HepG2 (cell line): ENCODE measurements around the gene EPN2. TPM values are rescaled to one million over a fixed set of nuclear protein-coding genes. Genes with fewer than 3 reads are reported as not detected.

Experiments
- GMEB1 ChIP-seq: sonication (generic); formaldehyde crosslinking; IDR thresholded peaks from 2 replicates; pipeline ENCODE4 v1.5.1; 2020; ENCODE audit warnings: missing genetic modification reagents, mild to moderate bottlenecking, borderline replicate concordance
- NR2F2 ChIP-seq: IDR thresholded peaks from 2 replicates; pipeline ENCODE4 v1.6.1; 2012; ENCODE audit warnings: low read depth, inconsistent platforms, borderline replicate concordance
- NRL ChIP-seq: sonication (generic); formaldehyde crosslinking; IDR thresholded peaks from 2 replicates; pipeline ENCODE4 v1.5.0; 2020; ENCODE audit warnings: missing genetic modification reagents, mild to moderate bottlenecking, moderate library complexity, borderline replicate concordance
- PRDM15 ChIP-seq: sonication (generic); formaldehyde crosslinking; IDR thresholded peaks from 2 replicates; pipeline ENCODE4 v1.4.0; 2020; ENCODE audit warnings: missing genetic modification reagents
- PTBP1 ChIP-seq: fragments of 200-400 bp; formaldehyde crosslinking; IDR thresholded peaks from 2 replicates; pipeline ENCODE4 v1.6.1; 2018; ENCODE audit warnings: low read length, low read depth; ENCODE audit not compliant: poor library complexity, severe bottlenecking
- SNAPC4 ChIP-seq: sonication (generic); formaldehyde crosslinking; IDR thresholded peaks from 2 replicates; pipeline ENCODE4 v1.4.0; 2020; ENCODE audit warnings: mild to moderate bottlenecking, missing genetic modification reagents
- SPEN ChIP-seq: sonication (generic); formaldehyde crosslinking; IDR thresholded peaks from 2 replicates; pipeline ENCODE4 v1.5.1; 2020; ENCODE audit warnings: low read depth, mild to moderate bottlenecking, missing genetic modification reagents
- ZFP82 ChIP-seq: sonication (generic); formaldehyde crosslinking; IDR thresholded peaks from 2 replicates; pipeline ENCODE4 v1.5.1; 2020; ENCODE audit warnings: mild to moderate bottlenecking, missing genetic modification reagents, borderline replicate concordance
- ZNF263 ChIP-seq: sonication (generic); formaldehyde crosslinking; IDR thresholded peaks from 2 replicates; pipeline ENCODE4 v1.4.0; 2020; ENCODE audit warnings: missing genetic modification reagents
- ZNF747 ChIP-seq: sonication (generic); formaldehyde crosslinking; IDR thresholded peaks from 2 replicates; pipeline ENCODE4 v1.8.1; 2023; ENCODE audit warnings: missing genetic modification reagents, mild to moderate bottlenecking, borderline replicate concordance
- ZNF761 ChIP-seq: sonication (generic); formaldehyde crosslinking; conservative IDR thresholded peaks from 2 replicates; pipeline ENCODE4 v1.4.0; 2020; ENCODE audit warnings: mild to moderate bottlenecking, missing genetic modification reagents
- polyA plus RNA-seq, 8 experiments: library from polyadenylated mRNA; depleted of rRNA in 3 of 8; stranded (reverse) in 7 of 8; unstranded in 1 of 8; fragments of >200 nt; fragmentation: Illumina TruSeq in 4 of 8; extraction: Trizol in 4 of 8; gene quantifications; 2 replicates each; pipeline versions ENCODE4 v1.2.1 to v1.2.3, GENCODE V29; 2011 to 2016; ENCODE audit warnings: low read depth in 4 of 8, missing spikeins in 1 of 8, mixed read lengths in 1 of 8; ENCODE audit not compliant: insufficient read depth in 1 of 8
- total RNA-seq, 5 experiments: library from RNA; depleted of rRNA; stranded (reverse); fragments of >200 nt; fragmentation: Illumina TruSeq; extraction: Trizol; gene quantifications; 2 replicates each; pipeline ENCODE4 v1.2.3, GENCODE V29; 2016; ENCODE audit warnings: low read depth in 1 of 5
- TF ChIP-seq, protein P1 (sequence below): sonication (generic); formaldehyde crosslinking; IDR thresholded peaks from 2 replicates; pipeline ENCODE4 v1.4.0; 2020; ENCODE audit warnings: missing genetic modification reagents

The EPN2 gene
- total and polyA plus RNA-seq, 2 of the 13 experiments (the other 11 are each of a cell fraction or from before 2014, with no cell fraction given) = 7.8 to 19.2 TPM

DNA sequence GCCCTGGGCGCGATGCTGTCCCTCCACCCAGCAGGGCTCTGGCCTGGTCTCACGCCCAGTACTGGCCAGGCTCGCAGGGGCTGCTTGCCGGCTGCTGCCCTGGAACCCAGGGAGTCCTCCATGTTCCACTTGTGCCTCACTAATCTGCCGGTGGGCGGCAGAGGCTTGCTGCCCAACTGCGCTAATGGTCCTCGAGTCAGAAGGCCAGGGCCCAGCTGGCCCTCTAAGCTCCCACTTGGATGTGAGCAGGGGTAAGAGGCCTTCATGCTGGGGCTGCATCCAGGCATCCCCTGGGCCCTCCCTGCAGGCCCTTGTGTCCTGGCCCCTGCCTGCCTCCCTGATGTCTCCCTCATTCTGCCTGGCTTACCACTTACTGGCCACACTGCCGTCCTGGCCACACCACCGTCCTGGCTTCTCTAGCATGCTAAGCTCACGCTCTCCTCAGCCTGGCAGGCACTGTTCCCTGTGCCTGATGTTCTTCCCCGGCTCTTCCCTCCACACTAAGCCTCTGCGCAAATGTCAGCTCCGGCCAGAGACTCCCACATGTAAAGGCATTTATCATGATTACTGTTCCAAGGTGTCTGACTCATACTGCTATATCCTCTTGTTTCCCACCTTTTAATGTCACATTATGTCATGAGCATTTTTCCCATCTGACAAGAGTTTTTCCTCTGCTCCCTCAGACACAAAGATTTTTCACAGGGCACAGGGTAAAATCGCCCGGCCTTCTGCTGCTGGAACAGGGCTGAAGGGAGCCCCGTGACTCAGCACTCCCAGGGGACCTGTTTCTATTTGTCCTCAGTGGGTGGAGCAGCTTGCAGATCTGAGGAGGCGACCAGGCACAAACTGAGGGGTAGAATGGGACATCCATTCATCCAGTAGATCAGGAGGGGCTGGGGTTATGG is 109.4 kb downstream of the EPN2 start (continued):
- TF ChIP-seq SNAPC4 (CRISPR knock-in tag) = no peak
- 0 out of 2 replicates have a peak, but pooled peaks have one; percentile 28 for TF ChIP-seq ZNF263 (CRISPR knock-in tag)
- no peak for TF ChIP-seq PRDM15 (CRISPR knock-in tag)
- no peak for TF ChIP-seq PTBP1
- TF ChIP-seq ZNF747 (CRISPR knock-in tag) = no peak
- TF ChIP-seq, protein P1, sequence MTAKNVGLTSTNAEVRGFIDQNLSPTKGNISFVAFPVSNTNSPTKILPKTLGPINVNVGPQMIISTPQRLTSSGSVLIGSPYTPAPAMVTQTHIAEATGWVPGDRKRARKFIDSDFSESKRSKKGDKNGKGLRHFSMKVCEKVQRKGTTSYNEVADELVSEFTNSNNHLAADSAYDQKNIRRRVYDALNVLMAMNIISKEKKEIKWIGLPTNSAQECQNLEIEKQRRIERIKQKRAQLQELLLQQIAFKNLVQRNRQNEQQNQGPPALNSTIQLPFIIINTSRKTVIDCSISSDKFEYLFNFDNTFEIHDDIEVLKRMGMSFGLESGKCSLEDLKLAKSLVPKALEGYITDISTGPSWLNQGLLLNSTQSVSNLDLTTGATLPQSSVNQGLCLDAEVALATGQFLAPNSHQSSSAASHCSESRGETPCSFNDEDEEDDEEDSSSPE (CRISPR knock-in tag) = no peak
- TF ChIP-seq NR2F2 = no peak
- TF ChIP-seq ZFP82 (CRISPR knock-in tag) = no peak
- TF ChIP-seq GMEB1 = no peak
- 0 out of 2 replicates have a peak, but pooled peaks have one; percentile 8 for TF ChIP-seq SPEN
- no peak for TF ChIP-seq ZNF761
- no peak; the same call in 1 of the 2 replicates for TF ChIP-seq NRL (CRISPR knock-in tag)
